ENCODE data around the gene BTBD19. TPM values are rescaled to one million over a fixed set of nuclear protein-coding genes. Genes with fewer than 3 reads are reported as not detected.
A peak's percentile ranks its signal among the peaks of the same experiment; 100 is the strongest.

BTBD19 gene
- total and polyA plus RNA-seq, 9 of the 15 experiments (the other 6 are each of a cell fraction or from before 2014, with no cell fraction given), result 0.22 to 2.0 (median 0.95) TPM

DNA sequence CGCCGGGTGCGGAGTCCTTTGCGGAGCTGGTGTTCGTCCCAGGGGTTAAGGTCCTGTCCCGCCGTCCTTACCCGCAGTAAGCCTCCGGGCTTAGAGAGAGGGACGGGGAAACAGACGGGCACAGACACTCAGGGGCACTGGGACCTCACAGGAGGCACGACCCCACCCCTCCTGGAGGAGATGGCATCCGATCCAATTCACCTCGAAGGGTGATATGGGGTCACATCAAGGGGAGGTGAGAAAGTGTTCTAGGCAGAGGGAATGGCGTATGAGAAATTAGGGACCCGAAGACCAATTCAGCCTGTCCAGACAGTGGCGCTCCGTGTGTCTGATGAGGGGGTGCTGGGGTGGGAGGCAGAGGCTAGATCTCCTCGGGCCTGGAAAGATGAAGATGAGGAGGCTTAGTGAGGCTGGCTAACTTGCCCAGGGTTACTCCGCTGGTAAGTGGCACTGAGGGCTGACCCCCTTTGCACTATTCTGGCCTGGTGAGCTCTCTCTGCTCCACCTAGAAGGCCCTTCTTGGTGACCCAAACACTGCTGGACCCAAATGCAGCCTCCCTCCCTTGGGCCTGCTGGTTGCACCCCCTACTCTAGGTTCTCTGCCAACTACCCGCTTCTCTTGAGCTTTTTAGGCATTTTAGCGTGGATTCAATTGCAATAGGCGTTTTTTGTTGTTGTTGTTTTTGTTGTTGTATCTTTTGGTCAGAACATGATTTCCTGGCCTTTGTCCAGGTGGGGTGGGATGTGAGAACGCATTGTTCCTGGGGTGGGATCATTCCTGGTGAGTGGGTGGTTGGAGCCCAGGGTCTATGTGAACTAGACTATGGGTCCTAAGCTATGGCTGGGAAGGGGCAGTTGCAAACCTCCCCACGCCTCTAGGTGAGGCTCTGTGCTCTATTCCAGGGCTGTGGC lies 12.3 kb downstream of the BTBD19 start:
- H3K4me1 ChIP-seq (replicated peaks in 1 of 2; ENCODE audit: control insufficient read depth in 2 of 2, insufficient read depth in 2 of 2, low read length in 2 of 2), result peaks cover 13 to 28% of the 10 kb centered on the region in 2 experiments
- in situ Hi-C loops (cut with MboI), result loop anchor here (5.0 kb wide), 1 partner anchor 88 kb away; the partner anchor contains the start of gene RNU5D-1
- ChIA-PET CTCF (ENCODE audit: low intra/inter-chr PET ratio) (interaction anchor here (1.2 kb wide), 1 partner anchor 89 kb away, joined by 4 read pairs; the partner anchor contains the start of gene RNU5D-1), POLR2A (interaction anchor here (0.6 to 9.2 kb wide), 24 partner anchors 11 to 840 kb away, joined by 3 to 594 read pairs (median 6); partner anchors contain the start of genes BEST4, BTBD19, CCDC163 and DYNLT4)
- no peaks in the 10 kb centered on the region for H3K27me3 ChIP-seq (ENCODE audit: control insufficient read depth in 2 of 2, insufficient read depth in 2 of 2, low read length in 2 of 2)
- peak overlapping the region; percentile 90 to 98 for H3K9ac ChIP-seq (ENCODE audit: insufficient read depth in 1 of 2, low read depth in 2 of 2, low read length in 2 of 2)
- peak overlapping the region; percentile 100 for H3K27ac ChIP-seq (ENCODE audit: extremely low read depth, low read depth, low read length)
- intact Hi-C loops (cut with micrococcal nuclease), result no loop called here
- no peaks in the 10 kb centered on the region for H3K9me3 ChIP-seq (replicated peaks; ENCODE audit: control insufficient read depth, insufficient read depth, low read depth, low read length)
- H3K79me2 ChIP-seq (ENCODE audit: control insufficient read depth, insufficient read depth, low read length), result no peaks in the 10 kb centered on the region
- H3K4me3 ChIP-seq, result peak overlapping the region; percentile 36
- H3K36me3 ChIP-seq (ENCODE audit: control insufficient read depth, insufficient read depth, low read length), result no peaks in the 10 kb centered on the region
- peak overlapping the region; percentile 98 for H2AFZ ChIP-seq (ENCODE audit: low read depth, low read length)
- no peaks in the 10 kb centered on the region for H4K20me1 ChIP-seq (replicated peaks; ENCODE audit: control insufficient read depth, insufficient read depth, low read length)
- H3K4me2 ChIP-seq (ENCODE audit: insufficient read depth, low read length), result peak overlapping the region; percentile 98
- FAIRE-seq (no peak), ATAC-seq (peak; percentile 2), DNase-seq (ENCODE audit: extremely low read depth in 1 of 4, low spot score in 3 of 4) (peak in 3 of 4 experiments; percentile 42 to 45 (median 43))
- no peaks in the 10 kb centered on the region for H3K9me1 ChIP-seq (ENCODE audit: control insufficient read depth, insufficient read depth, low read length)
- 32% methylated on average over 25 of the region's 25 CpGs for WGBS (ENCODE audit: insufficient coverage, low coverage, missing lambda C conversion rate)
- TSS peak; percentile 94 for BruUV-seq (replicated peaks)
- no peak for TF ChIP-seq RFX1 (IDR thresholded peaks at IDR 0.05)
- TF ChIP-seq, protein P1, sequence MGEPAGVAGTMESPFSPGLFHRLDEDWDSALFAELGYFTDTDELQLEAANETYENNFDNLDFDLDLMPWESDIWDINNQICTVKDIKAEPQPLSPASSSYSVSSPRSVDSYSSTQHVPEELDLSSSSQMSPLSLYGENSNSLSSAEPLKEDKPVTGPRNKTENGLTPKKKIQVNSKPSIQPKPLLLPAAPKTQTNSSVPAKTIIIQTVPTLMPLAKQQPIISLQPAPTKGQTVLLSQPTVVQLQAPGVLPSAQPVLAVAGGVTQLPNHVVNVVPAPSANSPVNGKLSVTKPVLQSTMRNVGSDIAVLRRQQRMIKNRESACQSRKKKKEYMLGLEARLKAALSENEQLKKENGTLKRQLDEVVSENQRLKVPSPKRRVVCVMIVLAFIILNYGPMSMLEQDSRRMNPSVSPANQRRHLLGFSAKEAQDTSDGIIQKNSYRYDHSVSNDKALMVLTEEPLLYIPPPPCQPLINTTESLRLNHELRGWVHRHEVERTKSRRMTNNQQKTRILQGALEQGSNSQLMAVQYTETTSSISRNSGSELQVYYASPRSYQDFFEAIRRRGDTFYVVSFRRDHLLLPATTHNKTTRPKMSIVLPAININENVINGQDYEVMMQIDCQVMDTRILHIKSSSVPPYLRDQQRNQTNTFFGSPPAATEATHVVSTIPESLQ (CRISPR knock-in tag; IDR thresholded peaks at IDR 0.05), result no peak
- no peak for TF ChIP-seq KAT2B (IDR thresholded peaks at IDR 0.05; ENCODE audit: low read depth, low read length)
- TF ChIP-seq, protein P2, sequence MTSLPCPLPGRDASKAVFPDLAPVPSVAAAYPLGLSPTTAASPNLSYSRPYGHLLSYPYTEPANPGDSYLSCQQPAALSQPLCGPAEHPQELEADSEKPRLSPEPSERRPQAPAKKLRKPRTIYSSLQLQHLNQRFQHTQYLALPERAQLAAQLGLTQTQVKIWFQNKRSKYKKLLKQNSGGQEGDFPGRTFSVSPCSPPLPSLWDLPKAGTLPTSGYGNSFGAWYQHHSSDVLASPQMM (CRISPR knock-in tag; IDR thresholded peaks at IDR 0.05), result no peak
- no peak for TF ChIP-seq TCFL5 (CRISPR knock-in tag; conservative IDR thresholded peaks at IDR 0.05)
- TF ChIP-seq NRF1 (conservative IDR thresholded peaks at IDR 0.05 in 1 of 2, IDR thresholded peaks at IDR 0.05 in 1 of 2), result peak; percentile 14 to 26; a peak in 1 of 4 replicates
- TF ChIP-seq, protein P3, sequence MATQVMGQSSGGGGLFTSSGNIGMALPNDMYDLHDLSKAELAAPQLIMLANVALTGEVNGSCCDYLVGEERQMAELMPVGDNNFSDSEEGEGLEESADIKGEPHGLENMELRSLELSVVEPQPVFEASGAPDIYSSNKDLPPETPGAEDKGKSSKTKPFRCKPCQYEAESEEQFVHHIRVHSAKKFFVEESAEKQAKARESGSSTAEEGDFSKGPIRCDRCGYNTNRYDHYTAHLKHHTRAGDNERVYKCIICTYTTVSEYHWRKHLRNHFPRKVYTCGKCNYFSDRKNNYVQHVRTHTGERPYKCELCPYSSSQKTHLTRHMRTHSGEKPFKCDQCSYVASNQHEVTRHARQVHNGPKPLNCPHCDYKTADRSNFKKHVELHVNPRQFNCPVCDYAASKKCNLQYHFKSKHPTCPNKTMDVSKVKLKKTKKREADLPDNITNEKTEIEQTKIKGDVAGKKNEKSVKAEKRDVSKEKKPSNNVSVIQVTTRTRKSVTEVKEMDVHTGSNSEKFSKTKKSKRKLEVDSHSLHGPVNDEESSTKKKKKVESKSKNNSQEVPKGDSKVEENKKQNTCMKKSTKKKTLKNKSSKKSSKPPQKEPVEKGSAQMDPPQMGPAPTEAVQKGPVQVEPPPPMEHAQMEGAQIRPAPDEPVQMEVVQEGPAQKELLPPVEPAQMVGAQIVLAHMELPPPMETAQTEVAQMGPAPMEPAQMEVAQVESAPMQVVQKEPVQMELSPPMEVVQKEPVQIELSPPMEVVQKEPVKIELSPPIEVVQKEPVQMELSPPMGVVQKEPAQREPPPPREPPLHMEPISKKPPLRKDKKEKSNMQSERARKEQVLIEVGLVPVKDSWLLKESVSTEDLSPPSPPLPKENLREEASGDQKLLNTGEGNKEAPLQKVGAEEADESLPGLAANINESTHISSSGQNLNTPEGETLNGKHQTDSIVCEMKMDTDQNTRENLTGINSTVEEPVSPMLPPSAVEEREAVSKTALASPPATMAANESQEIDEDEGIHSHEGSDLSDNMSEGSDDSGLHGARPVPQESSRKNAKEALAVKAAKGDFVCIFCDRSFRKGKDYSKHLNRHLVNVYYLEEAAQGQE (IDR thresholded peaks at IDR 0.05; ENCODE audit: borderline replicate concordance), result no peak
- TF ChIP-seq, protein P3 (CRISPR knock-in tag; IDR thresholded peaks at IDR 0.05; ENCODE audit: low read depth), result peak; percentile 0; the same call in 1 of the 2 replicates

Measured in K562 (cell line).